IPS DF 4.7 (cell line): ENCODE measurements around the gene GPC6.
"Not testable (repeated sequence)": the region's sequence is repeated elsewhere in the genome, so short reads cannot be mapped to it uniquely, and the experiment has no call there.

Experiments
- DNase-seq: peaks from one replicate; pipeline ENCODE4 v3.0.0-alpha.2; 2013; ENCODE audit warnings: low spot score; ENCODE audit errors: extremely low read depth

Gene GPC6

DNA sequence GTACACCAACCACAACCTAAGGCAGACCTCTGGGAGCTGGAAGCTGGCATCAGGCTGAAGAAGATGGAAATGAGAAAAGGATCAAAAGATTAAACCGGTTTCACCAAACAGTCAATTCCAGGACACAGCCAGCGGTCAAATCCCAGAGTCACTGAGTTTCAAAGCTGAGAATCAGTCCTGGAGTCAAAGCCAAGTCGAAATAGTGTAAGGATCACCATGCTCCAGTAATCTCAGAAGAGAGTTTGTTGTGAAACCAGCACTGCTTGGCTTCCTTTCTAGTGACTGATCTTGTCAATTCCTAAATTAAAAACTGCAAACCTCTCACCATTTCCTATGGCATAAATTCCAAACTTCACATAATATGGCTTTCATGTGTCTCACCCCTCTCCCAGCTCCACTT is 198.8 kb downstream of the GPC6 start:
- DNase-seq: no peak

DNA sequence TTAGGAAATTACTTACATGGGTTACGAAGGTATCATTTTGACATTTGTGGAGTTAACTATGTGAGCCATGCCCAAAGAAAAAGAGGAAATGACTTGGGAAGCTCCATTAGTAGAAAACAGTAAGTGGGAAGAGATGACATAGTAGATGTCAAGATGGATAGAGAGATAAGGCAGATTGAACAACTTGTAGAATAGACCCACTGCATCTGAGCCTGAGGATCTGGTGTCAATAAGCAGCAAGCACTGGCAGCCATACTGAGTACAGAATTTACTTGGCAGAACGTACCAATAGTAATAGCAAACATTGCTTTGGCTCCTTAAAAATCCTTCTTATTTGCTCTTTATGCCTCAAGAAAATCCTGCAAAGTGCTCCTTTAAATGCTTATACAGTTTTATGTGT is 203.8 kb downstream of the GPC6 start:
- no peak for DNase-seq

DNA sequence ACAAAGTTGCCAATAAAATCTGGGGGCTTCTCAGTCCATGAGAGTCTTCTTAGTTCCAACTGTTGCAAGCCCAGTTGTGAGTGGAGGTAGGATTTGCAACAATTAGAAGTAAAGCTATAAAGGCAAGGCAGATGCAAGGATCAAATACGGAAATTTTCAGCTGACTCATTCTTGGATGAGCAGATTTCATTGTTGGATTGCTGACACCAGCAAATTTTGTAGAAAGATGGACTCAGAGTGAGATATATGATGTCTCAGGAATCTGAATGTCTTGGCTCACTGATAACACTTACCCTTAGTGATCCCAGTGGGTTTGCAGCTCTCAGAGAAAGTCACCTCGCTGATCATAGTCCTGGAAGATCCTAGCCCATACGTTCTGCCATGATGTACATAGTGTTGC is 209.0 kb downstream of the GPC6 start:
- DNase-seq: no peak

DNA sequence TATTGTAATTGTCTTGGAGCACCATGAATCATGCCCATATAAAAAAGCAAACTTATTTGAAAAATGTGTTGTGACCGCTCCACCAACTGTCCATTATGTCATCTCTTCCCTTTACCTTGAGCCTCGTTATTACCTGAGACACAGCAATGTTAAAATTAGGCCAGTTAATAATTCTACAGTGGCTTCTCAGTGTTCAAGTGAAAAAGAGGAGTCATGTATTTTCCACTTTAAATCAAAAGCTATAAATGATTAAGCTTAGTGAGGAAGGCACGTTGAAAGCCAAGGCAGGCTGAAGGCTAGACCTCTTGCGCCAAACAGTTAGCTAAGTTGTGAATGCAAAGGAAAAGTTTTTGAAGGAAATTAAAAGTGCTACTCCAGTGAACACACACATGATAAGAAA is 210.5 kb downstream of the GPC6 start:
- DNase-seq: no peak

DNA sequence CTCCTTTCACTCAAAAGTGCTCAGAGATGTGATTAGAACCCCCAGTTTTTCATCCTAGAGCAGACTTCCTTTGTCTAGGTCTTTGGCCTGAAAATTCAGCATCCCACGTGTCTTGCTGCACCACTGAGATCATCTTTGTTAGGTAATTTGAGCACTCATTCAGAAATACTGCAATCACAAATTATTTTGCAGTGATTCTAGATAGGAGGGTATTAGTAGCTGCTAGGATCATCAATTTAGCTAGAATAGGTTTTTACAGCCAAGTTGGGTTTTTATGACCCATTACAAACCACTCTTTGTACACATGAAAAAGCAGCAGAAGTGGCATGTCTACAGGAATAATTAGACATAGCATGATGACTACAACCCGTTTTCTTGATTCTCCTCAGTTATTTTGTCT is 219.6 kb downstream of the GPC6 start:
- DNase-seq: no peak

DNA sequence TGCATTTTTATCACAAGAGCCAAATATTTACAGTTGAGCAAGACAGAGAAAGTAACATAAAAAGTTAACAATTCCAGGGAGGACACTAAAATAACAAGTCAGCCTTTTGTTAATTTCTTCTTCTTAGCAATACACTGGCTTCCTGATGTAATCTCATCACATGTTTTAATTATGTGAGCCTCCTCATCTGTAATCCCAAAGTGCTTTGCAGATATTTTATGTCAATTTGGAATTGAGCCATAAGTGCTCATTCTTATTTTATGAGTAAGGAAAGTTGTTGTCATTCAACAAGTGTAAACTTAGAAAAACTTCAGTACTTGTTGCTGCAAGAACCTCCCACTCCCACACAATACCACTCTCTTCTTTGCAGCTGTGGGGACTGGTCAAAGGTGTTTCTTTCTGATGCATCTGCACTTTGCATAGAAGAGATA is 223.6 kb downstream of the GPC6 start:
- DNase-seq: no peak

DNA sequence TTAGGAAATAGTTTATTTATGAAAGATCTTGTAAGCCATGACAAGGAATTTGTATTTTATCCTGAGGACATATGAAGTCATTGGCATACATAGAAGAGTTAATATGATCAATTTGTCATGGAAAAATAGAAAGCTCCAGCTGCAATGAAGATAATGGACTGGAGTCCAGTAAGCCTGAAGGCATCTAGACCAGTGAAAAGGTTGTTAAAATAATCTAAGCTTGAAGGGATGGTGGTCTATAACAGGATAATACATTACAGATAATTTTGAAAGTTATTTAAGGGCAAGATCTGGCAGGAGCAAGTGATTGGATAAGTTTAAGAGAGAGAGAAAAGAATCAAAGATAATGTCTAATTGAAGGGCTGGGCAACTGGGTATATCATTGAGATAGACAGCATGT is 224.2 kb downstream of the GPC6 start:
- DNase-seq: no peak

DNA sequence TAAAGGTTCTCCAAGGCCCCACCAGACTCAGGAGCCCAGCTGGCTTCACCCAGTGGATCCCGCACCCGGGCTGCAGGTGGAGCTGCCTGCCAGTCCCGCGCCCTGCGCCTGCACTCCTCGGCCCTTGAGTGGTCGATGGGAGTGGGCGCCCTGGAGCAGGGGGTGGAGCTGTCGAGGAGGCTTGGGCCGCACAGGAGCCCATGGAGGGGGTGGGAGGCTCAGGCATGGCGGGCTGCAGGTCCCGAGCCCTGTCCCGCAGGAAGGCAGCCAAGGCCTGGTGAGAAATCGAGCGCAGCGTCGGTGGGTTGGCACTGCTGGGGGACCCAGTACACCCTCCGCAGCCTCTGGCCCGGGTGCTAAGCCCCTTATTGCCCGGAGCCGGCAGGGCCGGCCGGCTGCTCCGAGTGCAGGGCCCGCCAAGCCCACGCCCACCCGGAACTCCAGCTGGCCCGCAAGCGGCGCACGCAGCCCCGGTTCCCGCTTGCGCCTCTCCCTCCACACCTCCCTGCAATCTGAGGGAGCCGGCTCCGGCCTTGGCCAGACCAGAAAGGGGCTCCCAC is 228.1 kb downstream of the GPC6 start:
- DNase-seq: not testable (repeated sequence)

DNA sequence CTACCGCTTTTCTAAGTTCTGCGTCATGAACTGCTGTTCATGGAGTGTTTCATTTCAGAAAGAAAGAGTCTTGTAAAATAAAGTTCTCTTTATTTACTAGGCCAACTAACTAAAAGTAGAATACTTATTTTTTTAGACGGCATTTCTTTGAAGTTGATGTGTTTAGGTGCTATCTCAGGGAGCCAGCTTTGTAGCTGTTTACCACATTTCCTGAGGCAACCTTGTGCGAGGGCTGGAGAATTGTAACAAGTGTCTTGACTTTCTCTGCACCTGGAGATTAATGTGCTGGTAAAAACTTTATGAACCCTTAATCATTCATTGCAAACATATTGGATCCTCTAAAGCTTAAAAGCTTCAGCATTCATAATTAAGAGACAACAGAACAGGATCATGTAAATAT is 229.3 kb downstream of the GPC6 start:
- DNase-seq: no peak

DNA sequence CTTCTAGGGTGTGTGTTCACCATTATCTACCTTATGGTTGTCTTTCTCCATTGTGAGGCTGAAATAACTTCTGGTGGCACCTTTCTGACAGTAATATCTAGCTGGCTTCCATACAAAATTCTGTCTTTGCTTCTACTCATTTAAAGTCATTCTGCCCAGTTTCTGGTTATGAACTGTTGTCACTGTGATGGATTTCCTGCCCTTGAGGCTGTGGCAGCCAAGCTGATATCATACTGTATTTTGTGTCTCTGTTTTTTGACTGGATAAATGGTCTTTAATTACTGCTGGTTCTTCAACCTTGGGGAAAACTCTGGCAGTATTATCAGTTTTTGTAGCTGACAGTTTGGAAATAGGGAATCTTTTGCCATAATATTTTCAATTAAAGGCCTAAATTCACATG is 233.4 kb downstream of the GPC6 start:
- no peak for DNase-seq

DNA sequence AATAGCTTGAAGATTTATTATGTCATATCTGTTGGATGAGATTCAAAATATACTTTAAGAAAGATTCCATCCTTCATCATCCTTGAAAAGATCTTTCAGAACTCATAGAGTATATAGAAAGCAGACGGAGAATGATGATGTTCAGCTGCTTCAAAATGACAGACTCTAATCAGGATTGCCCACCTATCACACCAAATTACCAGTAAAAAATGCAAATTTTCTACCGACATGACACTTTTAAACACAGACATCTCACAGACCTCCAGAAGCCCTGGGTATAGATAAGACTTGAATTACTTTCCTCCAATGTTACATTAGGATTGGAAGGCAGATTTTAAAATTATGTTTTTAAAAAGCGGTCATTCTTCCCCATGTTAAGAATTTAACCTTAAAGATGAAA is 235.5 kb downstream of the GPC6 start:
- DNase-seq: no peak

DNA sequence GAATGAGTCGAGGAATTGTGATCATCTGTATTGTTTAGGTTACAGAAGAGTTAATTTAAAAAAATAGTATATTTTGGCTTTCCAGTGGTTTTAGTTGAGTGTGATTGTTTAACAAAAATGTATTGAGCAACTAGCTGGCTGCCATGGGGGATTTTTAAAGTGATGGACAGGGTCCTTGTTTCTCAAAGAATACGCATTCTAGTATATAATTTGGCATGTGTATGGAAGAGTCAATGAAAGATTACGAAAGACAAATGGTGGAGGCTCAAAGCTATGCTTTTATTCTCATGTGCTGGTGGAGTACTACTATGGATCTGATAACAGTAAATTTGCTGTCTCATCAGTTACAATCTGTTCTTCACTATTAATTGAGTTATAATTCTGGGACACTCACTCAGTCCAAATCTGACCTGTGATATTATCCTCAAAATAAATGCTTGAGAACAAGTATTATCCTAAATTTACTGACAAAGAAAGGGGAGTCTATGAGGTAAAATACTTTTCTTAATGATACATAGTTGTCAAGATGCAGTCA is 240.0 kb downstream of the GPC6 start:
- no peak for DNase-seq

DNA sequence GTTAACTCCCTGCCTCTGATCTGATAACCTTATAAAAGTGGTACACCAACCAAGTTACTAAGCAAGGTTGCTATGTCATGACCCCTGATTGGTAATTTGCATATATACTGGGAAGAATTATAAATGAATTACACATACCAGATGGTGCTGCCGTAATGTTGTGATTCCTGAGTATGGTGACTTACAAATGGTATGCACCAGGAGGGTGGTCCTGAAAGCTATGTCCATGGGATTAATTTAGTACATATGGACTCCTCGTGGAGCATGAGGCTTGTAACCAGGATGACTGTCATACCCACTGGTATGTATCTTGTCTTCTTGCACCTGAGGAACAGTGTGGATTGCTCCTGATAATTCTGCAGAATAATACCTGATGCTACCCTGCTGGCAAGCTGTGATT is 240.6 kb downstream of the GPC6 start:
- DNase-seq: no peak

DNA sequence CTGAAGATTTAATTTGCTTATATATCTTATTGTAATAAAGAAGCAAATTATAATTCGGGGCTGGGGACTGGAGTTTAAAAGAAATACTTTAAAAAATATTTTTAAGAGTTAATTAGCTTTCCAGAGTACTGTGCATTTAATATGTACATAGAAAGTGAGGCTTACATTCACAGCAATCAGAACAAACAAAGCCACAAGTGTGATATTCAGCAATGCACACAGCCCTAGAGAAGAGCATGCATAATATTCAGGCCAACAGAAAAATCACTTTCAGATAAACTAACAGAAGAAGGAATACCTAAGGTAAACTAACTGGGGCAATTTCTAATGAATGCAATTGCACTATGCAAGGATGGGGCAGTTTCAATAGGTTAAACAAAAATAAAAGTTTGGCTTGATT is 241.8 kb downstream of the GPC6 start:
- no peak for DNase-seq

DNA sequence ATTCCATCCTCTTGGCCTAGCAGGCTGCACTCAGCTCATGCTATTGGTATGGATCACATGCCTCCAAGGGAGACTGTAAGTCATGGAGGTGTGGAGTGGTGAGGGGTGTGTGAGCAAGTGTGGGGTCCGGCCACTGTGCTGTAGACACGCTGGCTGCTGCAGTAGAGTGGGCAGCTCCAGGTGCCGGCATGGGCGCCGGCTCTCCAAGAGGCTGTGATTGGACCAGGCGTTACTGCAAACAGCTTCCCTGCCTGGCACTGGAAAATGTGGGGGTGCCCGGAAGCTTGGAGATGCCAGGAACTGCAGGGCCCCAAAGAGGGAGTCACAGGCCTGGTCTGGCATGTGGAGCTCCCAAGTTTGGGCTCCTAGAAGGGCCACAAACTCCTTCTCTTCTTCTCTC is 245.7 kb downstream of the GPC6 start:
- DNase-seq: no peak

DNA sequence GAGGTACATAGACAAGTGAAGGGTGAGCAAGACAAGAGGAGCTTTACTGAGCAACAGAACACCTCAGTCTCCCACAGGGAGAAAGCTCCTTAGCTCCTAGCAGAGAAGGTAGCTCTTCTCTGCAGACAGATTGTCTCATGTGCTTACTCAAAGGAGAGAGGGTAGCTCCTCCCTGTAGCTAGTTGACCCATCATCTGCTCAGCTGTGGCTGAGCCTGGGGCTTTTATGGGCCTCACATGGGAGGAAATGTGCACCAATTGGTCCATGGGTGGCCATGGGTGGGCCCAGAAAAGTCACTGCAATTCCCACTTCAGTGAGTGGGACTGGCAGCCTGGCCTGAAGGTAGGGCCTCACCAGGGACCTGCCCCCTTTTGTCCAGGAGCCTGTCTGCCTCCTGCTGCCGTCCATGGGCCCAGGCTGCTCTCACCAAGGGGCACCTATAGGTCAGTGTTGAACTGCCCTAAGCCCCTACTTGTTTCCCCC is 246.2 kb downstream of the GPC6 start:
- DNase-seq: no peak

DNA sequence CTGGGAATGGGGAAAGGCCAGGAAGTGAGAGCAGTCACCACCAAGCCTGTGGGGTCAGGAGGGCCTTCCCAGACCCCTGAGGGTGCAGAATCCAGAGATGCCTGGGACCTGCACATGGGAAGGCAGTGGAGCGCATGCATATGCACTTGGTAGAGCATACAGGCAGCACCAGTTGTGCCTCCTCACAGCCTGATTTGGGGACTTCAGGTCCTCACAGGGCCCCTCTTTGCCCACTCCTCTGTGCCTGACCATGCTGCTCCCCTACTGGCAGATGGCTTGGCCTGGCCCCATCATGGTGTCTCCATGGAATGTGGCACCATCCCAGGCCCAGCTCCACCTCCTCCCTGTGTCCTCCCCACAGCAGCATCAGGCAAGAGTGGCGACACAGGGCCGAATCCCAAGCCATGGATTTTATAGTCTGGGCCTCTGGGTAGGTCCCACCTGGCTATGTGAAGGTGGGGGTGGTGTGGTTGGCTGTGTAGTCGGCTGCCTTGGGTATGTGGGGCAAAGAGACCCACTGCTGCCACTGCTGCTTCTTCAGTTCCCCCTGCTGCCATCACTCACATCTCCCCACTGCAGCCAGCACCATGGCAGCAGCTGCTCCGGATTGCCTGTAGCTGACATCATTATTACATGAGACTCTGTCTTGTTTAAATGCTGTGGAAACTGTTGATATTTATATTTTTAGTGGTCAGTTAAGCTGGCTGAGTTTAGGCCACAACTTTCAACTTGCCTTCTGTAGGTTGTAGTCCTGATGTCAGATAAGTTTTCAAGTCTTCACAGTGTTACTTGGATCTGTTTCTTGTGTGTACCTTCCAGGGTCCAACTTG is 247.0 kb downstream of the GPC6 start:
- DNase-seq: no peak

DNA sequence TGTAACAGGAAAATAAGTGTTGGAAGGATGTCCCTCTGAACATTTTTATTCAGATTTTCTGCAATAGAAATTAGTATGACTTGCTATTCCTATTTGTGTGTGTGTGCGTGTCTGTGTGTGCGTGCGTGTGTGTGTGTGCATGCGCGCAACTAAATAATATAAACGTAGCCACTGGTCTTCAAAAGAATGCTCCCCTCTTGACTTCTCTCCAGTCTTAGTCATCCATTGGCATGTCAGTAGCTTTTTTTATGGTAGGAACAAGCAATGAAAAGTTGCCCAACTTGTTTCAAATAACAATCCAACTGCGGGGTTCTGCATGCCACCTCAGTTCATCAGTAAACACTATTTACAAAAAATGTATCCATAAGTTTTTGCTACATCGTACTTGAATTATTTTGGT is 249.6 kb downstream of the GPC6 start:
- DNase-seq: no peak

DNA sequence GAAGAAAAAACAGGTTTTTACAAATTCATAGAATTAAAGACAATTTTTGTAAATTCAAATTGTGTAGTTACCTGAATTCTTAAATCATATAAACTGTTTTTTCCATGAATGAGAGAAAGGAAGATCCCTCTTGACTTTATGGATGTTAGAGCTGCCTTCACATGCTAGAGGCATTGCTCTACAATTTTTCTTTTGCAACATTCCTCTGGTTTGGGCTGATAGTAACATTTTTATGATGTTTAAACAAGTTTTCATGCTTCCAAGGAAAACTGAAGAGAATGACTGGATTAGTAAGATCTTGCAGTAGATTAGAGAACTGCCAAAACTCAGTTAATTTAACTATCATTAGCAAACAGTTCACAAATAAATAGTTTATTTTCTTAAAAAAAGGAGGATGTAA is 250.6 kb downstream of the GPC6 start:
- DNase-seq: no peak

DNA sequence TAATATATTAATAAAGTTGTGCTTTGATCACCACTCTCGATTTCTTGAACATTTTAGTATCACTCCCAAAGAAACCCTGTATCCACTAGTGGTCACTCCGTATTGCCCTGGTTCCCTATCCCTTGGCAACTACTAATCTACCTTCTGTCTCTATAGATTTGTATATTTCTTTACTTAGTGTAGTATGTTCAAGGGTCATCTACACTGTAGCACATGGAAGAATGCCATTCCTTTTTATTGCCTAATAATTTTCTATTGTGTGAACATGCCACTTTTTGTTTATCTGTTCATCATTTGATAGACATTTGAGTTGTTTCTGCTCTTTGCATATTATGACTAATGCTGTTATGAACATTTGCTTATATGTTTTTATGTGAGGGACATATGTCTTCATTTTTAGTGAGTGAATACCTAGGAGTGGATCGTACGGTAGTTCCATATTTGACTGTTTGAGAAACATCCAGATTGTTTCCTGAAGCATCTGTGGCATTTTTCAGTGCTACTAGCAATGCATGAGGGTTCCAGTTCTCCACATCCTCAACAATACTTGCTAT is 254.0 kb downstream of the GPC6 start:
- no peak for DNase-seq

DNA sequence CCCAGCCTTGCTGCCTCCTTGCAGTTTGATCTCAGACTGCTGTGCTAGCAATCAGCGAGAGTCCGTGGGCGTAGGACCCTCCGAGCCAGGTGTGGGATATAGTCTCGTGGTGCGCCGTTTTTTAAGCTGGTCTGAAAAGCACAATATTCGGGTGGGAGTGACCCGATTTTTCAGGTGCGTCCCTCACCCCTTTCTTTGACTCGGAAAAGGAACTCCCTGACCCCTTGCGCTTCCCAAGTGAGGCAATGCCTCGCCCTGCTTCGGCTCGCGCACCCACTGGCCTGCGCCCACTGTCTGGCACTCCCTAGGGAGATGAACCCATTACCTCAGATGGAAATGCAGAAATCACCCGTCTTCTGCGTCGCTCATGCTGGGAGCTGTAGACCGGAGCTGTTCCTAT is 269.5 kb downstream of the GPC6 start:
- not testable (repeated sequence) for DNase-seq

DNA sequence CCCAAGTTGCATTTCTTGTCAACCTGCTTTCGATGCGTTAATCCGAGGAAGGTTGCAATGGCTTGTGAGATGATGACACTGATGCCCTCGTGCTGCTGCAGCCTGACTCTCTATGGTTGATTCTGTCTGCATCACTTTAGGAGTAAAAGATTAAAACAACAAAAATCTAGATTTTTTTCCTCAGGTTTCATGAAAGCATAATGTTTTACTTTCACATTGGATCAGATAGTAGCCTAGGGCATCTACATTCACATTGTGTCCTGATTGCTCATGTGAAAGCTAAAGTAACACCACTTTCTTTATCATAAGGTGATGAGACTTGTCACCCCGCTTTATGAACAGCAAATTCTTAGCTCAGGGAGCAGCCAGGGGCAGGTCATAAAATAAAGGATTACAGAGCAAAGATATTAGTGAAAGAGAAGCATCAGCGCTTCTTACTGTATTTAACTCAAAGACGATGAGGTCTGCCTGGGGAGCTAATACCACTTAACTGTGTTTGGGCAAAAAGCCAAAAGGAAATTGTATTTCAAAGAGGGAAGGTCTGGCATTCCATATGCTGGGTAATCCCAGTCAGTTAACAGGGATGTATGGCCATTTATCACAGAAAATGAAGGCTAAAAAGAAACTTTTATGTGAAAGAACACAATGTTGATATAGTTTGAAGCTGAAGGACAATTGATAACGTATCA is 270.5 kb downstream of the GPC6 start:
- DNase-seq: no peak
